HepG2 (cell line): Measurements from ENCODE around the gene MEIOC. TPM values are rescaled to one million over a fixed set of nuclear protein-coding genes. Genes with fewer than 3 reads are reported as not detected.

Source experiments
- BCLAF1 ChIP-seq: fragments of 450-650 bp; IDR thresholded peaks from 2 replicates; pipeline ENCODE4 v1.6.1; 2017; ENCODE audit warnings: mild to moderate bottlenecking
- CREBL2 ChIP-seq: sonication (generic); formaldehyde crosslinking; IDR thresholded peaks from 2 replicates; pipeline ENCODE4 v1.8.1; 2023; ENCODE audit warnings: missing genetic modification reagents, mild to moderate bottlenecking, borderline replicate concordance
- CSRNP2 ChIP-seq: sonication (generic); formaldehyde crosslinking; conservative IDR thresholded peaks from 2 replicates; pipeline ENCODE4 v1.8.0; 2022; ENCODE audit warnings: low read depth, missing genetic modification reagents
- KDM6A ChIP-seq: IDR thresholded peaks from 2 replicates; pipeline ENCODE4 v1.6.1; 2016; ENCODE audit warnings: low read depth
- MTA1 ChIP-seq: sonication (generic); formaldehyde crosslinking; IDR thresholded peaks from 2 replicates; pipeline ENCODE4 v1.4.0; 2020; ENCODE audit warnings: missing genetic modification reagents, mild to moderate bottlenecking, borderline replicate concordance
- PAX8 ChIP-seq: sonication (generic); formaldehyde crosslinking; IDR thresholded peaks from 2 replicates; pipeline ENCODE4 v1.8.0; 2022; ENCODE audit warnings: mild to moderate bottlenecking, missing genetic modification reagents, borderline replicate concordance
- SIX4 ChIP-seq: sonication (generic); formaldehyde crosslinking; IDR thresholded peaks from 2 replicates; pipeline ENCODE4 v1.4.0; 2020; ENCODE audit warnings: missing genetic modification reagents
- SPEN ChIP-seq: sonication (generic); formaldehyde crosslinking; IDR thresholded peaks from 2 replicates; pipeline ENCODE4 v1.5.1; 2020; ENCODE audit warnings: low read depth, mild to moderate bottlenecking, missing genetic modification reagents
- SRSF1 ChIP-seq: fragments of 200-400 bp; formaldehyde crosslinking; optimal IDR thresholded peaks from 2 replicates; pipeline ENCODE3; 2017; ENCODE audit warnings: mild to moderate bottlenecking, low read depth, low read length, moderate library complexity
- WIZ ChIP-seq: sonication (generic); formaldehyde crosslinking; IDR thresholded peaks from 2 replicates; pipeline ENCODE4 v1.5.1; 2020; ENCODE audit warnings: mild to moderate bottlenecking, missing genetic modification reagents
- YY1 ChIP-seq: IDR thresholded peaks from 2 replicates; pipeline ENCODE4 v1.6.1; 2011; ENCODE audit warnings: low read length, low read depth, moderate library complexity, mild to moderate bottlenecking; ENCODE audit not compliant: insufficient read depth, insufficient replicate concordance
- ZFP36 ChIP-seq: fragments of 150-350 bp; IDR thresholded peaks from 2 replicates; pipeline ENCODE4 v1.6.1; 2018; ENCODE audit warnings: borderline replicate concordance, low read length, low read depth; ENCODE audit not compliant: partially characterized antibody
- ZNF891 ChIP-seq: sonication (generic); formaldehyde crosslinking; IDR thresholded peaks from 2 replicates; pipeline ENCODE4 v1.5.0; 2020; ENCODE audit warnings: mild to moderate bottlenecking, missing genetic modification reagents
- polyA plus RNA-seq, 8 experiments: library from polyadenylated mRNA; depleted of rRNA in 3 of 8; stranded (reverse) in 7 of 8; unstranded in 1 of 8; fragments of >200 nt; fragmentation: Illumina TruSeq in 4 of 8; extraction: Trizol in 4 of 8; gene quantifications; 2 replicates each; pipeline versions ENCODE4 v1.2.1 to v1.2.3, GENCODE V29; 2011 to 2016; ENCODE audit warnings: low read depth in 4 of 8, missing spikeins in 1 of 8, mixed read lengths in 1 of 8; ENCODE audit not compliant: insufficient read depth in 1 of 8
- total RNA-seq, 5 experiments: library from RNA; depleted of rRNA; stranded (reverse); fragments of >200 nt; fragmentation: Illumina TruSeq; extraction: Trizol; gene quantifications; 2 replicates each; pipeline ENCODE4 v1.2.3, GENCODE V29; 2016; ENCODE audit warnings: low read depth in 1 of 5
- TF ChIP-seq, protein P1 (sequence below), 2 experiments: sonication (generic) in 1 of 2; formaldehyde crosslinking in 1 of 2; IDR thresholded peaks; 2 replicates each; pipeline versions ENCODE4 v1.6.1 to v1.9.0; 2014 to 2022; ENCODE audit warnings: antibody characterized with exemption in 1 of 2, borderline replicate concordance in 1 of 2, inconsistent platforms in 1 of 2, low read depth in 1 of 2, missing genetic modification reagents in 1 of 2
- TF ChIP-seq, protein P2 (sequence below): sonication (generic); formaldehyde crosslinking; IDR thresholded peaks from 2 replicates; pipeline ENCODE4 v1.9.0; 2022; ENCODE audit warnings: low read depth, missing genetic modification reagents

MEIOC gene
- total and polyA plus RNA-seq, 2 of the 13 experiments (the other 11 are each of a cell fraction or from before 2014, with no cell fraction given) = 0.04 to 0.15 TPM

DNA sequence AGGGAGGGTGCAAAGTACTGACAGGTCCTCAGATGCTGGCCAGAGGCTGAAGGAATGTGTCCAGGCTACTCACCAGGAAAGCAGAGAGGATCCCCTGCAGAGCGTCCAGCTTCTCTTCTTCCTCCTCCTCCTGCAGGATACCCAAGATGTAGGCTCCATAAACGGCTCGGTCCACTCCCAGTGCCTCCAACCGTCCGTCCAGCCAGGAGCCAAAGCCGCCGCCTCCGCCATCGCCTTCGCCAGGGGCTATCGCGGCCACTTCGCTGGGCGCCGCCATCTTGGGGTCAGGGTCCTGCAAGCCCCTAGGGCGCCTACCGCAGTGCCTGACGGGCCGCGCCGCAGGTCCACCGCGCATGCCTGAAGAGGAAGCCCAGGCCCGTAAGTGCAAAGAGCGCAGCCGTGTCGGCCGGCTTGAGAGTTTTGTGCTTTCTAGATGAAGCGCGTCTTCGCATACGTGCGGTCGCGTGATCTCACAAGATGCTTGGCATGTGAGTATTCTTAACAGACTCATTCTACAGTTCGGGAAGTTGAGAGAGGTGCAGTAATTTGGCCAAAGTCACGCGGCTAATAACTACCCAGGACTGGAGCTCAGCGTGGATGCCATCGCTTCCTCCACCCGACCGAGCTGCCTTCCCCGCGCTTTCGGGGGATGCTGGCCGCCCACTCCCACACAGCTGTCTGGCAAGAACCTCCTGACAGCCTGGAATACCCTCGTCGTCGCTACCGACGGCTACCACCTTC is 33.4 kb downstream of the MEIOC start, which contains the start of gene CCDC43 (continued):
- TF ChIP-seq BCLAF1 = no peak
- TF ChIP-seq, protein P1, sequence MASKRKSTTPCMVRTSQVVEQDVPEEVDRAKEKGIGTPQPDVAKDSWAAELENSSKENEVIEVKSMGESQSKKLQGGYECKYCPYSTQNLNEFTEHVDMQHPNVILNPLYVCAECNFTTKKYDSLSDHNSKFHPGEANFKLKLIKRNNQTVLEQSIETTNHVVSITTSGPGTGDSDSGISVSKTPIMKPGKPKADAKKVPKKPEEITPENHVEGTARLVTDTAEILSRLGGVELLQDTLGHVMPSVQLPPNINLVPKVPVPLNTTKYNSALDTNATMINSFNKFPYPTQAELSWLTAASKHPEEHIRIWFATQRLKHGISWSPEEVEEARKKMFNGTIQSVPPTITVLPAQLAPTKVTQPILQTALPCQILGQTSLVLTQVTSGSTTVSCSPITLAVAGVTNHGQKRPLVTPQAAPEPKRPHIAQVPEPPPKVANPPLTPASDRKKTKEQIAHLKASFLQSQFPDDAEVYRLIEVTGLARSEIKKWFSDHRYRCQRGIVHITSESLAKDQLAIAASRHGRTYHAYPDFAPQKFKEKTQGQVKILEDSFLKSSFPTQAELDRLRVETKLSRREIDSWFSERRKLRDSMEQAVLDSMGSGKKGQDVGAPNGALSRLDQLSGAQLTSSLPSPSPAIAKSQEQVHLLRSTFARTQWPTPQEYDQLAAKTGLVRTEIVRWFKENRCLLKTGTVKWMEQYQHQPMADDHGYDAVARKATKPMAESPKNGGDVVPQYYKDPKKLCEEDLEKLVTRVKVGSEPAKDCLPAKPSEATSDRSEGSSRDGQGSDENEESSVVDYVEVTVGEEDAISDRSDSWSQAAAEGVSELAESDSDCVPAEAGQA (IDR thresholded peaks at IDR 0.05; ENCODE audit: low read depth) = peak; percentile 77; the same call in 1 of the 2 replicates
- TF ChIP-seq, protein P1 (CRISPR knock-in tag; IDR thresholded peaks at IDR 0.05; ENCODE audit: borderline replicate concordance) = no peak
- peak; percentile 99 for TF ChIP-seq YY1
- TF ChIP-seq KDM6A (CRISPR knock-in tag) = no peak
- TF ChIP-seq SPEN (CRISPR knock-in tag) = peak; percentile 96
- TF ChIP-seq ZNF891 (CRISPR knock-in tag) = peak; percentile 89
- peak; percentile 96 for TF ChIP-seq WIZ
- peak; percentile 96; the same call in 1 of the 2 replicates for TF ChIP-seq CREBL2 (CRISPR knock-in tag)
- no peak for TF ChIP-seq CSRNP2 (CRISPR knock-in tag)
- TF ChIP-seq, protein P2, sequence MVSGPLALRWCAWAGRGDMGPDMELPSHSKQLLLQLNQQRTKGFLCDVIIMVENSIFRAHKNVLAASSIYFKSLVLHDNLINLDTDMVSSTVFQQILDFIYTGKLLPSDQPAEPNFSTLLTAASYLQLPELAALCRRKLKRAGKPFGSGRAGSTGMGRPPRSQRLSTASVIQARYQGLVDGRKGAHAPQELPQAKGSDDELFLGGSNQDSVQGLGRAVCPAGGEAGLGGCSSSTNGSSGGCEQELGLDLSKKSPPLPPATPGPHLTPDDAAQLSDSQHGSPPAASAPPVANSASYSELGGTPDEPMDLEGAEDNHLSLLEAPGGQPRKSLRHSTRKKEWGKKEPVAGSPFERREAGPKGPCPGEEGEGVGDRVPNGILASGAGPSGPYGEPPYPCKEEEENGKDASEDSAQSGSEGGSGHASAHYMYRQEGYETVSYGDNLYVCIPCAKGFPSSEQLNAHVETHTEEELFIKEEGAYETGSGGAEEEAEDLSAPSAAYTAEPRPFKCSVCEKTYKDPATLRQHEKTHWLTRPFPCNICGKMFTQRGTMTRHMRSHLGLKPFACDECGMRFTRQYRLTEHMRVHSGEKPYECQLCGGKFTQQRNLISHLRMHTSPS (CRISPR knock-in tag) = peak; percentile 15; the same call in 1 of the 2 replicates
- TF ChIP-seq SRSF1 = peak; percentile 85
- TF ChIP-seq SIX4 (CRISPR knock-in tag) = 0 out of 2 replicates have a peak, but pooled peaks have one; percentile 40
- peak; percentile 65; the same call in 1 of the 2 replicates for TF ChIP-seq MTA1 (CRISPR knock-in tag)
- TF ChIP-seq PAX8 (CRISPR knock-in tag) = peak; percentile 61; the same call in 1 of the 2 replicates
- no peak for TF ChIP-seq ZFP36
